HG03432 (cell line): Measurements from ENCODE around the gene CCDC186.

Experiments
- ATAC-seq: cut with Tn5 transposase; IDR thresholded peaks from one replicate; pipeline ENCODE4 v1.9.1; 2021; ENCODE audit warnings: mild to moderate bottlenecking, moderate library complexity; ENCODE audit not compliant: unreplicated experiment

CCDC186 gene

GRCh38 chr10:114115661-114116445, 58.1 kb downstream of the CCDC186 start:
- no peak for ATAC-seq

GRCh38 chr10:114110174-114110972, 63.6 kb downstream of the CCDC186 start:
- no peak for ATAC-seq

- peak; percentile 52 for ATAC-seq
Observed at GRCh38 chr10:114103284-114103683, 70.7 kb downstream of the CCDC186 start.

- ATAC-seq: no peak
Observed at GRCh38 chr10:114102256-114102655, 71.7 kb downstream of the CCDC186 start.

GRCh38 chr10:114100848-114101741, 72.9 kb downstream of the CCDC186 start:
- ATAC-seq: no peak

- ATAC-seq: no peak
Observed at GRCh38 chr10:114096864-114097263, 77.1 kb downstream of the CCDC186 start.

GRCh38 chr10:114095559-114096337, 78.3 kb downstream of the CCDC186 start:
- peak; percentile 59 for ATAC-seq

GRCh38 chr10:114094795-114095194, 79.2 kb downstream of the CCDC186 start:
- peak; percentile 51 for ATAC-seq

- ATAC-seq: no peak
Observed at GRCh38 chr10:114087655-114088054, 86.3 kb downstream of the CCDC186 start.

GRCh38 chr10:114087255-114087654, 86.7 kb downstream of the CCDC186 start:
- no peak for ATAC-seq

- no peak for ATAC-seq
Observed at GRCh38 chr10:114084215-114084614, 89.8 kb downstream of the CCDC186 start.

GRCh38 chr10:114083040-114083439, 91.0 kb downstream of the CCDC186 start:
- no peak for ATAC-seq

GRCh38 chr10:114081911-114082583, 92.0 kb downstream of the CCDC186 start:
- ATAC-seq: no peak

- no peak for ATAC-seq
Observed at GRCh38 chr10:114079421-114079820, 94.6 kb downstream of the CCDC186 start.

GRCh38 chr10:114078346-114078745, 95.7 kb downstream of the CCDC186 start:
- no peak for ATAC-seq

- ATAC-seq: peak; percentile 38
Observed at GRCh38 chr10:114077815-114078219, 96.2 kb downstream of the CCDC186 start.

GRCh38 chr10:114077347-114077746, 96.7 kb downstream of the CCDC186 start:
- ATAC-seq: no peak

GRCh38 chr10:114075093-114075492, 98.9 kb downstream of the CCDC186 start:
- no peak for ATAC-seq

GRCh38 chr10:114073395-114074186, 100.4 kb downstream of the CCDC186 start:
- ATAC-seq: peak; percentile 68
